HG02678 (cell line): Measurements from ENCODE around the gene WNK4.
A peak's percentile ranks its signal among the peaks of the same experiment; 100 is the strongest.
"Not testable (repeated sequence)": the region's sequence is repeated elsewhere in the genome, so short reads cannot be mapped to it uniquely, and the experiment has no call there.

Experiments used
- ATAC-seq: cut with Tn5 transposase; IDR thresholded peaks from one replicate; pipeline ENCODE4 v1.9.1; 2021; ENCODE audit warnings: mild to moderate bottlenecking, moderate library complexity; ENCODE audit not compliant: unreplicated experiment

Gene WNK4

GRCh38 chr17:42779936-42780850, at the start of gene WNK4:
Gene WNK4, plus strand, starts transcription at chr17:42780610. Its CDS starts 89 bp downstream, at chr17:42780699.
- ATAC-seq = no peak

- ATAC-seq = no peak
Observed at GRCh38 chr17:42740699-42741098, 39.7 kb upstream of the WNK4 start.

GRCh38 chr17:42742916-42743315, 37.5 kb upstream of the WNK4 start:
- not testable (repeated sequence) for ATAC-seq

GRCh38 chr17:42743595-42744282, 36.7 kb upstream of the WNK4 start:
- ATAC-seq = no peak

- peak; percentile 49 for ATAC-seq
Observed at GRCh38 chr17:42744283-42744805, 36.1 kb upstream of the WNK4 start.

GRCh38 chr17:42744806-42745617, 35.4 kb upstream of the WNK4 start, which contains the start of gene EZH1:
Gene EZH1, minus strand, starts transcription at chr17:42745040. Its CDS starts 16,099 bp downstream, at chr17:42728941.
- ATAC-seq = peak; percentile 84

- no peak for ATAC-seq
Observed at GRCh38 chr17:42748202-42748907, 32.1 kb upstream of the WNK4 start.

GRCh38 chr17:42748908-42749798, 31.3 kb upstream of the WNK4 start:
- no peak for ATAC-seq

GRCh38 chr17:42750739-42751344, 29.6 kb upstream of the WNK4 start:
- ATAC-seq = no peak

GRCh38 chr17:42751628-42752027, 28.8 kb upstream of the WNK4 start:
- ATAC-seq = no peak

- no peak for ATAC-seq
Observed at GRCh38 chr17:42754782-42755181, 25.6 kb upstream of the WNK4 start.

GRCh38 chr17:42759982-42760651, 20.3 kb upstream of the WNK4 start:
- ATAC-seq = peak; percentile 56

GRCh38 chr17:42760652-42761581, 19.5 kb upstream of the WNK4 start, which contains the start of gene RAMP2:
Gene RAMP2, plus strand, starts transcription at chr17:42761227. Its CDS starts 35 bp downstream, at chr17:42761262.
- ATAC-seq = no peak

- ATAC-seq = no peak
Observed at GRCh38 chr17:42761638-42762037, 18.8 kb upstream of the WNK4 start.

- ATAC-seq = no peak
Observed at GRCh38 chr17:42766124-42766523, 14.3 kb upstream of the WNK4 start.

- no peak for ATAC-seq
Observed at GRCh38 chr17:42767512-42767911, 12.9 kb upstream of the WNK4 start.

- not testable (repeated sequence) for ATAC-seq
Observed at GRCh38 chr17:42768006-42768405, 12.4 kb upstream of the WNK4 start.
